Measurements from ENCODE around the gene TEF. TPM values are rescaled to one million over a fixed set of nuclear protein-coding genes. Genes with fewer than 3 reads are reported as not detected.

Gene TEF
- total and polyA plus RNA-seq, 2 experiments from 2014 or later = 2.3 to 7.2 TPM

DNA sequence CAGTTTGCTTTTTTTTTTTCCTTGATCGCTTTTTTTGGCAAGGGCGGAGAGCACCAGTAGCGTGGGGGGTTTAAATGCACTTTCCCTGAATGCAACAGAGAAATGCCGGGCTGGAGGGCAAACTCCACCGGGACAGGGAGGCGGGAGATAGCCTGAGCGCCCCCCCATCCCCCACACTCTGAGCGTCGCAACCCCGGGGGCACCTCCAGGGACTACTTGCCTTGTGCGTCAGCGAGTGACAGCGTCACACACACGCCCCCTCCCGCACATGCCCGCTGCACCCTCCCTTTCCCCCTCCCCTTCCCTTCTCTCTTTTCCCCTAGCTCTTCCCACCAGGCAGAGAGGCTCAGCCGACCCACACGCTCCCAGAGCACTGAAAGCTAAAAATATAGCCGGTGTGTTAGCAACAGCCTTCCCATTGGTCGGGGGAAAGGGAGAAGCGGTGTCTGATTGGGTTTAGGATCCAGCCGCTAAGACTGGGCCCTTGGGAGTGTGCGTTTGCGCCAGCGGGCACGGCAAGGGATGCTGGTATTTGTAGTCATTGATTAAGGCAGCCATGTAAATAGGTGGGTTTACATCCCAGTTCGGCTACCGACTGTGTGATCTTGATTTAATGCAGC, 66.6 kb downstream of the TEF start (continued):
- TF ChIP-seq, protein P1, sequence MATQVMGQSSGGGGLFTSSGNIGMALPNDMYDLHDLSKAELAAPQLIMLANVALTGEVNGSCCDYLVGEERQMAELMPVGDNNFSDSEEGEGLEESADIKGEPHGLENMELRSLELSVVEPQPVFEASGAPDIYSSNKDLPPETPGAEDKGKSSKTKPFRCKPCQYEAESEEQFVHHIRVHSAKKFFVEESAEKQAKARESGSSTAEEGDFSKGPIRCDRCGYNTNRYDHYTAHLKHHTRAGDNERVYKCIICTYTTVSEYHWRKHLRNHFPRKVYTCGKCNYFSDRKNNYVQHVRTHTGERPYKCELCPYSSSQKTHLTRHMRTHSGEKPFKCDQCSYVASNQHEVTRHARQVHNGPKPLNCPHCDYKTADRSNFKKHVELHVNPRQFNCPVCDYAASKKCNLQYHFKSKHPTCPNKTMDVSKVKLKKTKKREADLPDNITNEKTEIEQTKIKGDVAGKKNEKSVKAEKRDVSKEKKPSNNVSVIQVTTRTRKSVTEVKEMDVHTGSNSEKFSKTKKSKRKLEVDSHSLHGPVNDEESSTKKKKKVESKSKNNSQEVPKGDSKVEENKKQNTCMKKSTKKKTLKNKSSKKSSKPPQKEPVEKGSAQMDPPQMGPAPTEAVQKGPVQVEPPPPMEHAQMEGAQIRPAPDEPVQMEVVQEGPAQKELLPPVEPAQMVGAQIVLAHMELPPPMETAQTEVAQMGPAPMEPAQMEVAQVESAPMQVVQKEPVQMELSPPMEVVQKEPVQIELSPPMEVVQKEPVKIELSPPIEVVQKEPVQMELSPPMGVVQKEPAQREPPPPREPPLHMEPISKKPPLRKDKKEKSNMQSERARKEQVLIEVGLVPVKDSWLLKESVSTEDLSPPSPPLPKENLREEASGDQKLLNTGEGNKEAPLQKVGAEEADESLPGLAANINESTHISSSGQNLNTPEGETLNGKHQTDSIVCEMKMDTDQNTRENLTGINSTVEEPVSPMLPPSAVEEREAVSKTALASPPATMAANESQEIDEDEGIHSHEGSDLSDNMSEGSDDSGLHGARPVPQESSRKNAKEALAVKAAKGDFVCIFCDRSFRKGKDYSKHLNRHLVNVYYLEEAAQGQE (IDR thresholded peaks at IDR 0.05; ENCODE audit: unreplicated experiment) = no peak
- TF ChIP-seq CREB1 (CRISPR knock-in tag; IDR thresholded peaks at IDR 0.05; ENCODE audit: low read depth) (peak; percentile 94), NANOG (IDR thresholded peaks at IDR 0.05; ENCODE audit: borderline replicate concordance) (no peak)
- TF ChIP-seq, protein P2, sequence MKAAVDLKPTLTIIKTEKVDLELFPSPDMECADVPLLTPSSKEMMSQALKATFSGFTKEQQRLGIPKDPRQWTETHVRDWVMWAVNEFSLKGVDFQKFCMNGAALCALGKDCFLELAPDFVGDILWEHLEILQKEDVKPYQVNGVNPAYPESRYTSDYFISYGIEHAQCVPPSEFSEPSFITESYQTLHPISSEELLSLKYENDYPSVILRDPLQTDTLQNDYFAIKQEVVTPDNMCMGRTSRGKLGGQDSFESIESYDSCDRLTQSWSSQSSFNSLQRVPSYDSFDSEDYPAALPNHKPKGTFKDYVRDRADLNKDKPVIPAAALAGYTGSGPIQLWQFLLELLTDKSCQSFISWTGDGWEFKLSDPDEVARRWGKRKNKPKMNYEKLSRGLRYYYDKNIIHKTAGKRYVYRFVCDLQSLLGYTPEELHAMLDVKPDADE (IDR thresholded peaks at IDR 0.05) = peak; percentile 78; the same call in 1 of the 2 replicates

Small RNA genes lying within 50 kb of the gene (small RNA-seq; reads per million reads assigned to genes)
- not detected for gene RNU6-495P (ENCODE audit: low replicate concordance)

Other genes with a start within 250 kb of the TEF start
- gene L3MBTL2, start 176.6 kb upstream of the TEF start, total RNA-seq (2014; rRNA removed; shearing (Covaris generic)) = 23.4 and 27.1 TPM in 2 replicates
- gene L3MBTL2, start 176.6 kb upstream of the TEF start, polyA plus RNA-seq (2016; fragmentation: Nextera tagmentation; extraction: Ambion mirVana) = 12.7 and 13.9 TPM in 2 replicates
- 1.5 and 1.6 TPM in 2 replicates for gene CHADL, start 141.0 kb upstream of the TEF start, total RNA-seq (2014; rRNA removed; shearing (Covaris generic))
- 0.70 TPM in 1 of 2 replicates, not detected in the other for gene CHADL, start 141.0 kb upstream of the TEF start, polyA plus RNA-seq (2016; fragmentation: Nextera tagmentation; extraction: Ambion mirVana)
- gene RANGAP1, start 95.8 kb upstream of the TEF start, total RNA-seq (2014; rRNA removed; shearing (Covaris generic)) = 133 and 141 TPM in 2 replicates
- gene RANGAP1, start 95.8 kb upstream of the TEF start, polyA plus RNA-seq (2016; fragmentation: Nextera tagmentation; extraction: Ambion mirVana) = 54.2 and 54.7 TPM in 2 replicates
- gene ZC3H7B, start 80.4 kb upstream of the TEF start, total RNA-seq (2014; rRNA removed; shearing (Covaris generic)) = 51.3 and 61.5 TPM in 2 replicates
- gene ZC3H7B, start 80.4 kb upstream of the TEF start, polyA plus RNA-seq (2016; fragmentation: Nextera tagmentation; extraction: Ambion mirVana) = 5.7 and 7.0 TPM in 2 replicates
- gene TOB2, start 64.9 kb downstream of the TEF start, total RNA-seq (2014; rRNA removed; shearing (Covaris generic)) = 43.0 and 47.2 TPM in 2 replicates
- gene TOB2, start 64.9 kb downstream of the TEF start, polyA plus RNA-seq (2016; fragmentation: Nextera tagmentation; extraction: Ambion mirVana) = 26.7 and 27.3 TPM in 2 replicates
- 108 and 115 TPM in 2 replicates for gene PHF5A, start 86.8 kb downstream of the TEF start, total RNA-seq (2014; rRNA removed; shearing (Covaris generic))
- gene PHF5A, start 86.8 kb downstream of the TEF start, polyA plus RNA-seq (2016; fragmentation: Nextera tagmentation; extraction: Ambion mirVana) = 49.4 and 52.4 TPM in 2 replicates
- gene ACO2, start 87.2 kb downstream of the TEF start, total RNA-seq (2014; rRNA removed; shearing (Covaris generic)) = 77.8 and 79.7 TPM in 2 replicates
- 33.4 and 36.2 TPM in 2 replicates for gene ACO2, start 87.2 kb downstream of the TEF start, polyA plus RNA-seq (2016; fragmentation: Nextera tagmentation; extraction: Ambion mirVana)
- gene POLR3H, start 162.5 kb downstream of the TEF start, total RNA-seq (2014; rRNA removed; shearing (Covaris generic)) = 18.6 and 19.0 TPM in 2 replicates
- gene POLR3H, start 162.5 kb downstream of the TEF start, polyA plus RNA-seq (2016; fragmentation: Nextera tagmentation; extraction: Ambion mirVana) = 26.5 and 28.7 TPM in 2 replicates
- 0.35 and 0.47 TPM in 2 replicates for gene CSDC2, start 179.1 kb downstream of the TEF start, total RNA-seq (2014; rRNA removed; shearing (Covaris generic))
- 0.45 and 0.50 TPM in 2 replicates for gene CSDC2, start 179.1 kb downstream of the TEF start, polyA plus RNA-seq (2016; fragmentation: Nextera tagmentation; extraction: Ambion mirVana)
- 8.7 and 12.1 TPM in 2 replicates for gene PMM1, start 207.9 kb downstream of the TEF start, total RNA-seq (2014; rRNA removed; shearing (Covaris generic))
- 9.9 TPM in 2 replicates for gene PMM1, start 207.9 kb downstream of the TEF start, polyA plus RNA-seq (2016; fragmentation: Nextera tagmentation; extraction: Ambion mirVana)
- 40.4 and 53.8 TPM in 2 replicates for gene DESI1, start 239.1 kb downstream of the TEF start, total RNA-seq (2014; rRNA removed; shearing (Covaris generic))
- 33.7 and 37.9 TPM in 2 replicates for gene DESI1, start 239.1 kb downstream of the TEF start, polyA plus RNA-seq (2016; fragmentation: Nextera tagmentation; extraction: Ambion mirVana)
- gene XRCC6, start 239.4 kb downstream of the TEF start, total RNA-seq (2014; rRNA removed; shearing (Covaris generic)) = 495 and 498 TPM in 2 replicates
- 351 and 352 TPM in 2 replicates for gene XRCC6, start 239.4 kb downstream of the TEF start, polyA plus RNA-seq (2016; fragmentation: Nextera tagmentation; extraction: Ambion mirVana)